Fibroblast of gingiva (primary cell): ENCODE data around the gene SERPINA1.

Experiments used
- DNase-seq: peaks from one replicate; pipeline ENCODE4 v3.0.0-alpha.2; 2011; ENCODE audit warnings: low read depth

Gene SERPINA1

DNA sequence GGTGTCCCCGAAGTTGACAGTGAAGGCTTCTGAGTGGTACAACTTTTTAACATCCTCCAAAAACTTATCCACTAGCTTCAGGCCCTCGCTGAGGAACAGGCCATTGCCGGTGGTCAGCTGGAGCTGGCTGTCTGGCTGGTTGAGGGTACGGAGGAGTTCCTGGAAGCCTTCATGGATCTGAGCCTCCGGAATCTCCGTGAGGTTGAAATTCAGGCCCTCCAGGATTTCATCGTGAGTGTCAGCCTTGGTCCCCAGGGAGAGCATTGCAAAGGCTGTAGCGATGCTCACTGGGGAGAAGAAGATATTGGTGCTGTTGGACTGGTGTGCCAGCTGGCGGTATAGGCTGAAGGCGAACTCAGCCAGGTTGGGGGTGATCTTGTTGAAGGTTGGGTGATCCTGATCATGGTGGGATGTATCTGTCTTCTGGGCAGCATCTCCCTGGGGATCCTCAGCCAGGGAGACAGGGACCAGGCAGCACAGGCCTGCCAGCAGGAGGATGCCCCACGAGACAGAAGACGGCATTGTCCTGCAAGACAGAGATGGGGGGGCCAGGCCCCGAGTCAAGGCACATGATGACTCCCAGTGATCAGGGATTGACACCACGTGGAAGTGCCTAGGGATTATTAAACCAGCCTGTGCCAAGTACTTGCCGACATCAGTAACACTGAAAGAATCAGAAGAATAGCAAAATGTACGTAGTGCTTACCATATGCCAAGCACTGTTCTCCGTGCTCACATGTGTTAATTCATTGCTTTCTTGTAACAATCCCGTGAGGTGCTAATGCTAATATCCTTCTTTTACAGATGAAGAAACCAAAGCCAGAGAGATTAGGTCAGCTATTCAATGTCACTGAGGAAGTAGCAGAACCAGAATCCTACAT, 5.4 kb downstream of the SERPINA1 start:
- DNase-seq: no peak

DNA sequence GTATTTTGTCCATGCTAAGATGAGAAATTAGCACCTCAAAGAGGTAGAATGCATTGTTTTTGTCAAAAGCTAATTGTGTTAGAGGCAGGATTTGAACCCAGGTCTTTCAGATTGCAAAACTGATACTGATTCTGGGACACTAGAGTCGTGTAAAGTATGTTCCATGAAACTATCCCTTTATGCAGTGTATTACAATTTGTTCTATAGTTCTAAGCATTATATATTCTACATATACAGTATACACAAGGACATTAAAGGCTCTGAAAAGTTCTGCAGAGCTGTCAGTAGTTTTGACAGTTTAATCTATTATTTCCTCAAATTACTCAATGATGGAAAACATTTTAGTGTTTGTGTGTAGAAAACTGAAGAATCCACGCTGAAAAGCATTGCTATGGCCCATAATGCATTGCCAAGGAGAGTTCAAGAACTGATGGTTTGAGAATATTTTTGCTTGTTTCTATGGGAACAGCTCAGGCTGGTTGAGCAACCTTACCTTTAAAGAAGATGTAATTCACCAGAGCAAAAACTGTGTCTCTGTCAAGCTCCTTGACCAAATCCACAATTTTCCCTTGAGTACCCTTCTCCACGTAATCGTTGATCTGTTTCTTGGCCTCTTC, 6.2 kb downstream of the SERPINA1 start:
- DNase-seq: no peak

DNA sequence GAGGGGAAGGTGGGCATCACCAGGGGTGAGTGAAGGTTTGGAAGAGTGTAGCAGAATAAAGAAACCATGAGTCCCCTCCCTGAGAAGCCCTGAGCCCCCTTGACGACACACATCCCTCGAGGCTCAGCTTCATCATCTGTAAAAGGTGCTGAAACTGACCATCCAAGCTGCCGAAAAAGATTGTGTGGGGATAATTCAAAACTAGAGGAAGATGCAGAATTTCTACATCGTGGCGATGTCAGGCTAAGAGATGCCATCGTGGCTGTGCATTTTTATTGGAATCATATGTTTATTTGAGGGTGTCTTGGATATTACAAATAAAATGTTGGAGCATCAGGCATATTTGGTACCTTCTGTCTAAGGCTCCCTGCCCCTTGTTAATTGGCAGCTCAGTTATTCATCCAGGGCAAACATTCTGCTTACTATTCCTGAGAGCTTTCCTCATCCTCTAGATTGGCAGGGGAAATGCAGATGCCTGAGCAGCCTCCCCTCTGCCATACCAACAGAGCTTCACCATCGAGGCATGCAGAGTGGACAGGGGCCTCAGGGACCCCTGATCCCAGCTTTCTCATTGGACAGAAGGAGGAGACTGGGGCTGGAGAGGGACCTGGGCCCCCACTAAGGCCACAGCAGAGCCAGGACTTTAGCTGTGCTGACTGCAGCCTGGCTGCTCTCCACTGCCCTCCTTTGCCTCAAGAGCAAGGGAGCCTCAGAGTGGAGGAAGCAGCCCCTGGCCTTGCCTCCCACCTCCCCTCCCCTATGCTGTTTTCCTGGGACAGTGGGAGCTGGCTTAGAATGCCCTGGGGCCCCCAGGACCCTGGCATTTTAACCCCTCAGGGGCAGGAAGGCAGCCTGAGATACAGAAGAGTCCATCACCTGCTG, 7.0 kb downstream of the SERPINA1 start:
- no peak for DNase-seq

DNA sequence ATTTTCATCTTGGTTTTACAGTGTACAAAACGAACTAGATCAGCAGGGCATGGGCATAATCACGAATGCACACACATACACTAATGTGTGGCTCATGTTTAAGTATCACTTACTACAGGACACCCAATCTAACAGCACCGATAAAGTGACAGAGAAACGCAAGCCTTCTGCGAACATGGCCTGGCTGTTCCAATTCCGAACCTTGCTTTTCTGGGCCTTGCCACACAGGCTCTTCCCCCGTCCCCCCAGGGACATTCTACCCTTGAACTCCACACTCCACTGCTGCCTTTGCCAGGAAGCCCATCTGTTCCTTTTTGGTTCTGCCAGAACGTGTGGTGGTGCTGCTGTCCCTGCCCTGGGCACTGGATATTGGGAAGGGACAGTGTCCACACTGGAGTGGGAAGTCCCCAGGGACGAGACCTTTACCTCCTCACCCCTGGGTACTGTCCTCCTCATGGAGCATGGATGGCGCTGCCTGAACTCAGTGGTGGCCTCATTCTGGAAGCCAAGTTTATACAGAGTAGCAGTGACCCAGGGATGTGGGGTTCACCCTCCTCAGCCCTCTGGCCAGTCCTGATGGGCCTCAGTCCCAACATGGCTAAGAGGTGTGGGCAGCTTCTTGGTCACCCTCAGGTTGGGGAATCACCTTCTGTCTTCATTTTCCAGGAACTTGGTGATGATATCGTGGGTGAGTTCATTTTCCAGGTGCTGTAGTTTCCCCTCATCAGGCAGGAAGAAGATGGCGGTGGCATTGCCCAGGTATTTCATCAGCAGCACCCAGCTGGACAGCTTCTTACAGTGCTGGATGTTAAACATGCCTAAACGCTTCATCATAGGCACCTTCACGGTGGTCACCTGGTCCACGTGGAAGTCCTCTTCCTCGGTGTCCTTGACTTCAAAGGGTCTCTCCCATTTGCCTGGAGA, 7.9 kb downstream of the SERPINA1 start:
- no peak for DNase-seq

DNA sequence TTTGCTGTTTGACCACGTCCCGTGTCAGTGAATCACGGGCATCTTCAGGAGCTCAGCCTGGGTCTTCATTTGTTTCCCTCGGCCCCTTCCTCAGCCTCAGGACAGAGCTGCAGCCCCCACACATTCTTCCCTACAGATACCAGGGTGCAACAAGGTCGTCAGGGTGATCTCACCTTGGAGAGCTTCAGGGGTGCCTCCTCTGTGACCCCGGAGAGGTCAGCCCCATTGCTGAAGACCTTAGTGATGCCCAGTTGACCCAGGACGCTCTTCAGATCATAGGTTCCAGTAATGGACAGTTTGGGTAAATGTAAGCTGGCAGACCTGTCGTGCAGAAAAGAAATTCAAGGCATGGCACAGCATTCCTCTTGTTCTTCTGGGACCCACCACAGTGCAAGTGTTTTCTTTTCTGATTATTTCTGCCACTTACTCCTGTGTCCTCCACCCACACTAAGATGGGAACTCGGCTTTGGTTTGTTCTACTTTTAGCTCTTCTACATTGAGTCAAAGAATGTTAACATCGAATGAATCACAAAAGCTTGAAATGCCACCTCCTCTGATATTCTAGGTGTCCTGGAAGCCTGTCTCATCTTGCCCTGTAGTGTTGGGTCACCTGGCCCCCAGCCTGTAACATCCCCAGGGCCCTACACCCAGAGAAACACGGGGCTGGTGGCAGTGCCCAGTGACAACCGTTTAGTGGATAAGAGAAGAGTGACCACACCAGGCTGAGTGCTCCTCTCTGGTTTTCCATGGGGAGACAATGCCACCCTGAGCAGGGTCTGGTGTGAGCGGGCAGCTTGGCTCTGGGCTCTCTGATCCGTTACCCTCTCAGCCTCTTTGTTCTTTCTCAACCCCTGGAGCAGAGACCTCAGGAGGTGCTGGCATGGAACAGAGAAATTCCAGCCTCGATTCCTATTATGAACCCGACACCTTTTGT, 8.8 kb downstream of the SERPINA1 start:
- DNase-seq: no peak

DNA sequence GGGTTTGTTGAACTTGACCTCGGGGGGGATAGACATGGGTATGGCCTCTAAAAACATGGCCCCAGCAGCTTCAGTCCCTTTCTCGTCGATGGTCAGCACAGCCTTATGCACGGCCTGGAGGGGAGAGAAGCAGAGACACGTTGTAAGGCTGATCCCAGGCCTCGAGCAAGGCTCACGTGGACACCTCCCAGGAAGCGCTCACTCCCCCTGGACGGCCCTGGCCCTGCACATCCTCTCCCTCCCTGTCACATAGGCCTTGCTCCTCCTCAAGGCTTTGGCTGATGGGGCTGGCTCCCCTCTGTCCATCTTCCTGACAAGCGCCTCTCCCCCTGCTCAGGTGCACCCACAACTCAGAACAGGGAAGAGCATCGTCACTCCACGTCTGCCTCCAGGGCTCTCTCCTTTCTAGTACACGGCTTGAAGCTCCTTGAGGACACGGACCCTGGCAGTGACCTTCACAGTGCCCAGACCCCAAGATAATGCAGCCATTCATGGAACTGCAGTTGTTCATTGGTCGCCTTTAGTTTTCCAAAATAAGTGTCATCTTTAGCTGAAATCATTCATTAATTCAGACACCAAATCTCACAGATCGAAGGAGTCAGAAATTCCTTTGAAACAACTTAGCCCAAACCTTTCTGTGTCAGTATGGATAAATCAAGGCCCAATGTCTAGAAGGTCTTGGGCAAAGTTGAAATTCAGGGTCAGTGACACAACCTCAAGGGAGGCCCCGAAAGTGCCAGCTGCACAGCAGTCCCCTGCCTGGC, 9.7 kb downstream of the SERPINA1 start:
- DNase-seq: no peak

DNA sequence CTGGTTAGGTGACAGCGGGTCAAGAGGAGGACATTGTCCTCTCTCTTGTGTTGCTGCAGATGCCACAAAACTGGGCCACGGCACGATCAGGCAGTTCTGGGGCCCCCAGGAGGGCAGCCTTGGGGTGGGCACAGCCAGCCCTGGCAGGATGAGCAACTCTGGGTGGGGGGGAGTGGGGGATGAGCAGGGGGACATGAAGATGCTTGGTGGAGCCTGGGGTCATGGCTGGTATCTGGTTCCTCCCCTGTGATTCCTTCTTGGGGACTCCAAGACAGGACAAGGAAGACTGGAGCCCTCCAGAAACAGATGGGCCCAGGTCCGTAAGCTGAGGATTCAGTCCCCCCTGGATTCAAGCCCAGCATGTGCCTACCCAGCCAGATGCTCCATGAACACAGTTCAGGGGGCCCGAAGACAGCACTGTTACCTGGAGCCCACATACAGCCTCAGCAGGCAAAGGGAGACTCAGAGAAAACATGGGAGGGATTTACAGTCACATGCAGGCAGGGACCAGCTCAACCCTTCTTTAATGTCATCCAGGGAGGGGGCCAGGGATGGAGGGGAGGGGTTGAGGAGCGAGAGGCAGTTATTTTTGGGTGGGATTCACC, 10.4 kb downstream of the SERPINA1 start:
- no peak for DNase-seq

DNA sequence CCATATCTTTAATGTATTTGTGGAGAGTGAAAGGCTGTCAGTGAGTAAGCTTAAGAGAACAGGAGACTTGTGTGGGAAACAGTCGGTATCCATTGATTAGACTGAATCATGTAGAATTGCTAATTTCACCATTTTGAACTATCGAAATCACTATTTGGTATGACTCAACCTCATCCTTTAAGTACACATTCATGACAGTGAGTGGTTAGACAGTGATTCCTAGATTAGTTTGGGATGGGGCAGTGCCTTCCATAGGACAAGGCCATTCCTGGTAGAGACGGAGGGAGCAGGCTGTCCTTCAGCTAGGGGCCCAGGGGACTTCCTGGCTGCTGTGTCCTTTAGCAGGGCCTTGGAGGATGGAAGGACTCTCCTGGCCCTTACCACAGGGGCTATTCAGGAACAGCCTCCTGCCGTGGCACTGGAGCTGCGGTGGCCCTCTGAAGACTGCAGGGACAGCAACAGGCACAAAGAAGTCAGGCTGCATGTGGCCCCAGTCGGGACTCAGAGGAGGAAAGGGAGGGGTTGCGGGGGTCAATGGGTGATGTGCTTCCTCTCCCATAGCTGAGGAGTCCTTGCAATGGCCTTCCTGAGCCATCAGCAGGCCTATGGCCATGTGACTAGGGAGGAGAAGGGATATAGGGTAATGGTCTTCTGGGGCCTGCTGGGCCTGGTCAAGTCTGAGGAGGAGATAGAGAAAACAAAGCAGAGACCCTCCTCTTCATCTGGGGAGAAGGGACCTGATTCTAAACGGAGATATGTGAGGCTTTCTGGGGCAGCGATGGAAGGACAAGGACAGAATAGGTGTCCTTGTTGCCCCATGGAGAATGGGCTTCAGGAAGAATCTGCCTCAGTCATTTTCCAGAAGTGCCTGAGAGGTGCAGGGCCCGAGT, 11.2 kb downstream of the SERPINA1 start:
- DNase-seq: no peak

DNA sequence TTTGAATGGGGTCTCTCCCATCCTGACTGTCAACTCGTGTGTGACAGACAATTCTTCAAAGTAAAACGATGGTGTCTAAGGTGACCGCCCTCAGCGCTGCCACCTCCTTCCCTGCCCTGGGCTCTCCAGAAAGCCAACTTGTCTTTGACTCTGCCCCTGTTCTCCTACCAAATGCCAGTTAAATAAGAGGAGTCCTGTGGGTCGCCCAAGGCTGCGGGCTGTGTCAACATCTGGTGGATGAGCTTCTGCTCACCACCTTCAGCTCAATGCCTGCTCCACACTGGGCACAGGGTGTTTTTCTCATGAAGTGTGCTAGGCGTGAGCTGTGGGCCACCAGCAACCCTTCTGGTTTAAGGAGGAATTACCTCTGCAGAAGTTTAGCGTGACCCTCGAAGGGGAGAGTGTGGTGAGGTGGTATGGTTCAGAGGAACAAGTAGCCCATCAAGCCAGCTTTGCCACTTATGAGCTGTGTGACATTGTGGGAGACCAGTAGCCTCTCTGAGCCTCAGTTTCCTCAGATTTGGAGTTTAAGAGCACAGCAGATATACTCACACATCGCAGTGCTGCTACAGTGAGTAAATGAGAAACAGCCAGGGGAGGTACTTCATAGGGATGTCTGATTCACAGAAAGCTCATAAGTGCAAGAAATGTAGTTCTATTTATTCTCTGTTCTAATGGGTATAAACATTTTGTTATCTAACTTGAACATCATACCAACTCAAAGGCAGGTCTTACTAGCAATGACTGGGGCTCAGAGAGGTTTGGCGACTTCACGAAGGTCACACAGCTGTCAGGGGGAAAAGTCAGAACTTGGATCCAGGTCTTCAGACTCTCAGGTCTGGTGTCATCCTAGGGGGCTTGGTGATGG, 12.1 kb downstream of the SERPINA1 start:
- no peak for DNase-seq

DNA sequence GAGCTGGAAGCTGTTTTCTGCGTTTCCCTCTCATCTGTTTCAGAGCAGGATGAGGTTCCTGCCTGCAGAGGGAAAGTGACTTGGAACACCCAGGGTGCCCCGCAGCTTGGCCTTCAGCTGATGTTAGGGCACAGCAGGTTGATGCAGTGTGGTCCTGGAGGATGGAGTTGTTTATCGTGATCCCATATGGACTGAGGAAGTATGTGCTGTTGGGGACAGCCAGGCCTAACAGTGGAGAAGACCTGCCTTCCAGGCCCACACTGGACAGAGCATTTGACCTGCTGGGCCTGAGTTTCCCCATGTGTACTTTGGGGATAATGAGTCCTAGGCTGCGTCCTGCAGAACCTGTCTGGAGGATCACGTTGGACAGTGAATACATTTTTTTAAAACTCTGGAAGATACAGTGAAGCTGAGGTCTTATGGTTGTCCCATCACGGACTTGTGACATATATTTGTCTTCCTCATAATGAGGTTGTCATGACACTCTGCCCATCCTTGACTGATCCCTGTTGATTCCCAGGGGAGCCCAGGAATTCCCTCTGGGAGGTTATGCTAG, 12.8 kb downstream of the SERPINA1 start:
- no peak for DNase-seq

DNA sequence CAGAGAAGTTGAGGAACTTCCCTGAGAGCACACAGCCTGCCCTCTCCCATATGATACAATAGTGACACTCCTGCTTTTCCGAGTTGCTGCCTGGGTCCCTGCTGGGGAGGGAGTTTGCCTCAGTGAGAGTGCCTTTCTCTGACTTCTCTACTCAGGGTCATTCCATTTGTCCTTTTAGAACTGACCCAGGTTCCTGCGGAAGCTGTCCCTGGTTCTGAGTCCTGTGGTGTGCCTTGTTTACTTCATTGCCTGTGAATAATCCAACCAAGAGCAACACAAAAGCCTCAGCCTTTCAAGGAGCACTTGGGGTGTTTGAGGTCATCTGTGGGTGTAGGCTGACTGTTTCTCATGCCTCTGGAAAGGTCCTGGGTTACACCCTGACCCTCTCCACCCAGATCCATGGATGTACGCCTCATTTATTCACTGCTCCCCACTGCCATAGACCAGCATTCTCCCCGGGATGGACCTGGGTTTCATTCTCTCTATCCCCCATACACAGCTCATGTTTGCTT, 13.6 kb downstream of the SERPINA1 start:
- no peak for DNase-seq

DNA sequence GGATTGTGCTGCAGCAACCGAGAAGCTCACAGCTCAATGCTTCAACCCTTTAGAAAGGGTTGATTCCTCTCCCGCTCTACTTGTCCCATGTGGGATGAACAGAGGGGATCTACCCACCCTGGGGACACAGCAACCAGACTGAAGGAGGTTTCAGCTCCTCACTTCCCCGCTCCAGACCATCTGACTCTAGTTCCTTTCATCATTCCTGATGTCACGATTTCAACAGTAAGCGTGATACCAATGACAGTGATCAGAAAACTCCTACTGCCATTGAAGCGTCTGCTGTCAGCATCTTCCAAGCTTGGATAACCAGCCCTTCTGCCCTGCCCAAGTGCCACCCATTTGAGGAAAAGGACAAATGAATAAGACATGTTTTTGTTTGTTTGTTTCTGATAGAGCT, 14.3 kb downstream of the SERPINA1 start:
- no peak for DNase-seq

DNA sequence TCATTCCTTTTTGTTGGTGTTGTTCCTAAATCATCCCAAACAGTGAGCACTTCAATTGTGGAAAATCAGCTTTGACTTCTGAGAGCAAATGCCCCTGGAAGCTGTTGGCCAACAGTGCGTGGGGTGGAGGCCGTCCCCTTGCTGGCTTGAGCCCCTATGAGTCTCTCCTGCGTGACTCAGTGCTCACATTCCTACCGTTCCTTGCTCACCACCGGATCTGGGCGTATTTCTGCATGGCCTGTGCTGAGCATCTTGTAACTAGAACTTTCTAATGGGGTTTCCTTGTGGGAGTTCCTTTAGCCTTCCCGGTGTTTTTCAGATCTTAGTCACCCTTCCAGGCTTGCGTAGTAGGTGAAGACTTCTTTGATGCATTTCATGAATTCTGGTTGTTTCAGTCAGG, 14.7 kb downstream of the SERPINA1 start:
- DNase-seq: peak; percentile 93

DNA sequence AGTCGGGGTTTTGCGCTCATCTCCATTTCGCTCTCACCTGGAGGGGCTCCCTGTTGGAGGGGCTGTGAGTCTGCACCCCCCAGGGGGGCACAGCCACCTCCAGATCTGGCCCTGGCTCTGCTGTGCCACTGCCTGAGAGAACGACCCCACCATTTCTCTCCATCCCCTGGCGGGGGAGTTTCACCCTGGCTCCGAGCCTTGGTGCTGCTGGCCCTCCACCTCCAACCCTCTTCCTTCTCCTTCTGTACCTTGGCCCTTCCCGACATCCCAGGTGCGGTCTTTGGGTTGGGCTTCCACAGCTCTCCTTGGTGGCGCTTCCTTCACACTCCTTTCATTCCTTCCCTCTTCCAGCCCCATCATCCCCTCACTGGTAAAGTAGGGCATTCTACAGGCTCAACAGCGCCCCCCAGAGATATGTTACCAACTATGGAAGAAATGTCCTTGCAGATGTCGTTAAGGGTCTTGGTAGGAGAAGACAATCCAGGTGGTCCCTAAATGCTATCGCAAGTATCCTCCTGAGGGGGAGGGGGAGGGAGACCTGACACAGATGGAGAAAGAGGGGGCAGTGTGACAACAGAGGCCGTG, 16.3 kb downstream of the SERPINA1 start:
- no peak for DNase-seq

DNA sequence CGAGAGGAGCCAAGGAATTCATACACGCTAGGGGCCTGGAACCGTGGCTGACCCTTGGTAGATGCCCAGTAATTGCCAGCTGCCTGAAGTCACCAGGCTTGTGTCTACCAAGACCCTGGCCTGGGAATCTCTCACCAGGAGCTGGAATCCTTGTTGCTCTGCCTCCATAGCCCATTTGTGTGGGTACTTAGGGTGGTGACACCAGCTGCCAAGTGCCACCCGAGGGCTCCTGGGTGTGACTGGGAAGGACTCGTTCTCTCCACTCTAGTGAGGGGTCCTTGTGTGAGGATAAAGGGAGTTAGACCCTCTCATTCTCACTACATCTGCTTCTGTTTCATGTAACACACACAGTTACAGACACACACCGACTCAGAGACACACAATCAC, 17.9 kb downstream of the SERPINA1 start:
- DNase-seq: no peak
